HS-27A (cell line): ENCODE measurements around the gene HSD17B2.
"Not testable (repeated sequence)": the region's sequence is repeated elsewhere in the genome, so short reads cannot be mapped to it uniquely, and the experiment has no call there.

Source experiments
- DNase-seq: peaks from one replicate; pipeline ENCODE4 v3.0.0-alpha.2; 2012; ENCODE audit warnings: low read depth, missing footprints

The HSD17B2 gene, protein sequence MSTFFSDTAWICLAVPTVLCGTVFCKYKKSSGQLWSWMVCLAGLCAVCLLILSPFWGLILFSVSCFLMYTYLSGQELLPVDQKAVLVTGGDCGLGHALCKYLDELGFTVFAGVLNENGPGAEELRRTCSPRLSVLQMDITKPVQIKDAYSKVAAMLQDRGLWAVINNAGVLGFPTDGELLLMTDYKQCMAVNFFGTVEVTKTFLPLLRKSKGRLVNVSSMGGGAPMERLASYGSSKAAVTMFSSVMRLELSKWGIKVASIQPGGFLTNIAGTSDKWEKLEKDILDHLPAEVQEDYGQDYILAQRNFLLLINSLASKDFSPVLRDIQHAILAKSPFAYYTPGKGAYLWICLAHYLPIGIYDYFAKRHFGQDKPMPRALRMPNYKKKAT

DNA sequence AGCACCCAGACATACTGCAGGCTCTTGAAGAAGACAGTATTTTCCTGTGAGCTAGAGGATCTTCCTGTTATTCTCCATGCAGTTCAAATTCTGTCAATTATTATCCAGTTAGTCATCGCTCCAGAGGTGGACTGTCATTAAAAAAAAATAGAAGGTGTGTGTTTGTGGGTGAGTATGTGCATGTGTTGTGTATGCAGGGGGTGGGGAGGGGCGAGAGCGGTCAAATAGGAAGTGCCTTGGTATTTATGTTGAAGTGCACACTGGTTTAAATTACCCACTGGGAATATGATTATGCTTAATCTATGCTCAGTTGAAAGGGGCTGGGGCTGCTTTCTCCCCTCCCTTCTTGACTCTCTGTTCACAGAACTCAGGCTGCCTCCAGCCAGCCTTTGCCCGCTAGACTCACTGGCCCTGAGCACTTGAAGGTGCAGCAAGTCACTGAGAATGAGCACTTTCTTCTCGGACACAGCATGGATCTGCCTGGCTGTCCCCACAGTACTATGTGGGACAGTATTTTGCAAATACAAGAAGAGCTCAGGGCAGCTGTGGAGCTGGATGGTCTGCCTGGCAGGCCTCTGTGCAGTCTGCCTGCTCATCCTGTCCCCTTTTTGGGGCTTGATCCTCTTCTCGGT, at the start of gene HSD17B2:
Gene HSD17B2, plus strand, starts transcription at position 273 of the 632 bp plus-strand sequence. Its CDS starts 172 bp downstream, at position 445.
- DNase-seq = no peak

DNA sequence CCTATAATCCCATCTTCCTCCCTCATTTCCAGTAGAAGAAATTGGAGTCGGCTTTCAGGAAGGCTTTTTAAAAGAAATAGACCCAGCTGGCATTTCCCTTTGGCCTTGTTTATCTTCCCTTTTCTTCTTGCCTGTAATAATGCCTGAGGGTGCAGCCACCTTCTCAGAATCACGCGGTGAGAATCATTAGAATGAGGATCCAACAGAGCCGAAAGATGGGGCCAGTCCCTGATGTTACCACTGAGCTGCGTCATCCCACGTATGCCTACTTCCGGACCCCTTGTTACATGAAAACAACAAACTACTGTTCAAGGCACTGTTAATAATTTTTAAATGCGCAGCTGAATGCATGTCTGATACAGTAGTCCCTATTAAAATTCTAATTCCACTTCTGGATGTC, 47.9 kb upstream of the HSD17B2 start:
- no peak for DNase-seq

- no peak for DNase-seq
These were observed 47.3 kb upstream of the HSD17B2 start for GRCh38 chr16:81987706-81988105.

GRCh38 chr16:81992859-81993258, 42.2 kb upstream of the HSD17B2 start:
- no peak for DNase-seq

DNA sequence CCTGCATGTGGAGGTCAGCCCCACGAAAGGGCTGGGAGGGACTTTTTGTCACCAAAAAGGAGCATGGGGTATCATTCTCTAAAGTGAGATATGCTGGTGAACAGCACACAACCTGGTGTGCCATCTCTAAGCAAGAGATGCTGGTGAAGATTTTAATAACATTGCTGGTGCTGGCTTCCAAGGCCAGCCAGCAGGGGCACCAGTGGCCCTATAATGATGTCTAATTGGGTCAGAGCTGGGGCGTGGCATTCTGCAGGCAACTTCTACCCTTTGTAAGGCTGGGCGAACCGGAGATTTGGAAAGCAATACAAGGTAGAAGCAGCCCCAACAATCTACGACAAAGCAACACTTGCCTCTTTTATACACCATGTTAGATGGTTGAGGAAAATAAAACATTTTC, 40.6 kb upstream of the HSD17B2 start:
- DNase-seq = no peak

DNA sequence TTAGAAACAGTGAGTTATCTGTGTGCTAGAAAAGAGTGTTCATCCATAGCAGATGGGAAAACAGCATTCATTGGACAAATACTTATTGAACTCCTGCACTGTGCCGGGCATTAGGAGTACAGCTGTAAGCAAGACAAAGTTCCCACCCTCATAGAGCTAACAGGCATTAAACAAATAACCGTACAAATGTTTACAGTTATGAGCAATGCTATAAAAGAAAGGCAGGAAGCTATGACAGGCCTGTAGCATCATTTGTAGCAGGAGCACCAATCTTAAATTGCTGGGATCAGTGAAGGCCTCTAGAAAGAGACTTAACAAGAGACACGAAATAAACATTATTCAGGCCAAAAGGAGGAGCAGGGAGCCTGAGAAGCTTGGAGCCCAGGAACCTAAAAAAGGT, 39.4 kb upstream of the HSD17B2 start:
- DNase-seq = no peak

DNA sequence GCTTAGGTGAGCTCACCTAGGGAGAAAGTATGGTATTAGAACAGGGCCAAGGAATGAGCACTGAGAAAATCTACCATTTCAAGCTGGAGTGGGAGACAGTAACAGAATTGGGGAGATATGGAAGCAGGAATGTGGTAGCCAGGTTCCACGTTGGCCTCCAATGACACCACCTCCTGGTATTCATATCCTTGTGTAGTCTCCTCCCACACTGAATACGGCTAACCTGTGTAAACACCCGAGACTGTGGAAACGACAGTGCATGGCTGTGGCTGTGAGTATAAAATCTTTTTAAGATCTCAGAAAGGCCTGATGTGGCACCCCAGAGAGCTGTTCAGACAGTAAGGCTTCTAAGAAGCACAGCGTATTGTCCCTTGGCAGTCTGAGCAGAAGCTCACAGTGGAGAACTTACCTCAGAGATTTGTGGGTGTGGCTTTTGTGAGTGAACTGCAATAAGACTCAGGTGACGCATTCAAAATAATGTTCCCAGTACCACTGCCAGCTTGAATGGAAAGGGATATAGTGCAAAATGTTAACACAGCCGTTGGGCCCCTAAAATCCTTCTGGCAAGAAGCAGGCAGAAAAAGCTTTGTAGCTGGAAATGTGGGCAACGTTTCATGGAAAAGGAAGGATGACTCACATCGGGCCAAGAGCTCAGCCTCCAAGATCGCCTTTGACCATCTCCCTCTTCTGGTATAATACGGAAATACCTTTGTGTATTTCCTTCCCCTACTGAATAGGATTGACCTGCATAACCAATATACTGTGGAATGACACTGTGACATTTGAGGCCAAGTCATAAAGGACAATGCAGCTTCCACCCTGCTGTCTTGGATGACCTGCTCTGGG, 38.2 kb upstream of the HSD17B2 start:
- DNase-seq = peak; percentile 66

DNA sequence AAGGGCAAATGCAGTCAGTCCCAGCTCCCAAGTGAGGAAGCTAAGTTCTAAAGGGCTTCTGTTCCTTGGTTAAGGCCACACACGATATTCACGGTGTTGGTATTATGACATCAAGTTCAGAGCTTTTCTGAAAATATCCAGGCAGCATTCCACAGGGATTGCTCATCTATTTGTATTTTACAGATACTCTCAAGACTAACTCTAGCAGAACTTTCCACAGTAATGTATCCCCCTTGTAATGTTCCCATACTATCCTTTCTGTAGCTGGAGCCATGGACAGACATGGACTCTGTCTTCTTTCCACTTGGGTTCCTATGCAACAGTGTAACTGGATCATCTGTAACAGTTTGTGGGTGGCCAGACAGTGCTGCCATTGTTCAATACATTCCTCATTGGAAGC, 37.3 kb upstream of the HSD17B2 start:
- peak; percentile 85 for DNase-seq

DNA sequence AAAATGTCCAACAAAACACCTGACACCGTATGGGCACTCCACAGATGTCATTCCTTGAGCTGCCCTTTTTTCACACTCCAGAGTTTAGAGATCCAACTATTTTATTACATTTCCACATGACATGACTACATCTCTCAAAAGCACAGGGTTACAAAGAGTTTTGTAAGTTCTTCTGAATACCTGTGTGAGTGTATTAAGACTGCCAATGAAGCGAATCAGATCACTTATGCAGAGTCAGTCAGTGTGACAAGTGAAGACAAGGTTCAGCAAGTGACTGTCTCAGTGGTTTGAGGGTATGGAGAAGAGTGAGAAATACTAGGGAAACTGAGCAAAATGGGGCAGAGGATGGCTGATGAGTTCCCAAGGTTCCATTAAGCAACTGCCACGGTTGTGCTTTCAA, 32.2 kb upstream of the HSD17B2 start:
- DNase-seq = no peak

DNA sequence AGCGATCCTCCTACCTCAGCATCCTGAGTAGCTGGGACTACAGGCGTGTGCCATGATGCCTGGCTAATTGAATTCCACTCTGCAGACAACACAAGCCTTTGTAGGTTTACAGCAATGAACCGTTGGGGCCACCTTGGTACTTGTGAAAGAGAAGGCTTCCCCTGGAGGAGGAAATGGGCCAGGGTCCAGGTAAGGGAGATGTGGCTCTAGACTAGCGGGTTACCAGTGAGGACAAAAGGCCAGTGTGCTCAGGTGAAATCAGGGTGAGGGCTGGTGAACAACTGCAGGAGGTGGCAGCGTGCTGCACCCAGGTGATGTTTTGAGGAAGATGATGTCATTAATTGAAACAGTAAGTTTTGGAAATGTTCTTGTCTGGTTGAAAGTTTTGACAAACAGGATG, 30.5 kb upstream of the HSD17B2 start:
- no peak for DNase-seq

DNA sequence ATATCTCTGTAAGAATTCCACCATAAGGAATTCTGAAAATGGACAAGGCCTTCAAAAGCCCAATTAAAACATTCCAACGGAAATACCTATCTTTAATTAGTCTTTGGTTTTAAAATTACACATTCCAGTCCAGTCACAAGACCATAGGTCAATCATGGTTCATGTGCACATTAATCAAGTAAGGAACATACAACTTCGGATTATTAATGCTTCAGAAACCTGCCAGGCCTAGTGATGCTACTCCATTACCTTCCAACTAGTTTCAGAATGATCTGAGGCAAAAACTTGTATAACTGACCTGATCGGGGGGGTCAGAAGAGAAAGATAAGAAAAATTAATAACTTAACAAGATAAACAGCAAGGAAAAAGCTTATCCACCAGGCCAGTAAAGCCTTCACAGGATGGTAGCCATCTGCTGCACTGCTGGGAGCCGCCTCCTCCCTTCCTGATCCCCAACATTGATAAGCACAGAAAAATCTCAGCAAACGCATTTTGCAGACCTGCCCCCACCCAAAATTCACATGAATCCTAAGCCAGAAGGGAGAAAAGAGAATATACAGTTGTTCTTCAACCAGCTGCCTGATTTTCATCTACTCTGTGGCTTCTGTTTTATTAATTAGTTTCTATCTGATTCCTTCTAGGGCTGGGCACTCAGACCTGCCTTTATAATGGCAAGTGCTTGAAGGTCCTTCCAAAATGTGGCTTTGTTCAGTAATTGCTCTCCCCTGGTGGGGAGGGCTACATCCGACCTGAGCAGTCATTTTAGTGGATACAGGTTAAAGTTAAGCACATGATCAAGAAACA, 29.8 kb upstream of the HSD17B2 start:
- no peak for DNase-seq

DNA sequence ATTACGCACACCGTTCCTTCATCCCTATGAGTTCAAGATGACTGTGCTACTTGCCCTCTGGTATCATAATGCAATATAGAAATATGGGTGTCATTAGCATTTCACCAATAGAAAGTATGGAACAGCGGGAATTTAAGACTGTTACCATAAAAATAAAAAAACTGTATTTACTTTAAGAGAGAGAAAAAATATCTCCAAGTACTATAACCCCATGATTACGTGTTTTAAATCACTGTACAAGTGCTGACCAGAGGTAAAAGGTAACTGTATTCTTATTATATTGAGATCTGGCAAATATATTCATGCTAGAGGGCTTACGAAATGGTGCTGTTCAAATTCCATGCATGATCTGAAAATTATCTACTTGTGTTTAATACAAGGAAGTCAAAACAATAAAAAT, 29.0 kb upstream of the HSD17B2 start:
- DNase-seq = no peak

DNA sequence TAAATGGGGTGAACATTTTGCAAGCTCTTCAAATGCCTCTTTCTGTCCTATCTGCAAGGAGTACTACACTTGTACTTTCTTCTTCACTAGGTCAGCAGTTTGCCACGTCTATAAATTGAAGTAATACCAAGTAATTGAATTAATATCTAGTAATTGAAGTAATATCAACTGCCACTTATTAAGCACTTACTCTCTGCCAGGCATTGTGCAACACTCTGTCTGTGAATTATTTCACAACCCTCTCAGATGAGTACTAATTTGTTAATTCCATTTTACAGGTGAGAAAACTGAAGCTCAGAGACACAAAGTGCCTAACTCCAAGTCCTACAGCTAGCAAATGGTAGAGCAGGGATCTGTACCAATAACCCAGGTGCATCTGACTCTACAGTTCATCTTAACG, 27.9 kb upstream of the HSD17B2 start:
- no peak for DNase-seq

- DNase-seq = no peak
These were observed 26.0 kb upstream of the HSD17B2 start for GRCh38 chr16:82008957-82009592.

- not testable (repeated sequence) for DNase-seq
These were observed 25.3 kb upstream of the HSD17B2 start for GRCh38 chr16:82009789-82010188.

- DNase-seq = no peak
These were observed 24.4 kb upstream of the HSD17B2 start for GRCh38 chr16:82010649-82011048.

DNA sequence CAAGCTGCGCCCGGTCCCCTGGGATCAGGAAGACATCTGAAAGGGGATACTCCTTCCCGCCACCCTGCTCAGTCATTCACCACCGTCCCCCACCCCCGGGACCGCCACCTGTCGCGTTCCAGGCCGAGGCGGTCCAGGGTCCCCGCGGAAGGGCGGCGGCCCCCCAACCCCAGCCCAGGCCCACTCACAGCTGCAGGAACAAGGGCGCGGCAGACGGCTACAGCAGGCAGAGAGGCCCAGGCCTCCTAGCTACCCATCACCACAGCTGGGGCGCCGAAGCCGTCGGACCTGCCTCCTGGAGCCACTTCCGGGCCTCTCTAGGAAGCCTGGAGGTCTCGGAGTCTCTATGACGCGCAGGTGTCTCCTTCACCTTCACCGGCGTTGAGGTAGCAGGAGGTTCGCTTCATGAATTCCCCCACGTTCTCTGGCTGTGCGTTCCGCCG, 23.8 kb upstream of the HSD17B2 start, which contains the start of gene SDR42E1:
Gene SDR42E1, minus strand, starts transcription at position 272 of the 443 bp plus-strand sequence. CDS start 10,612 bp downstream, outside the sequence.
- no peak for DNase-seq

- DNase-seq = no peak
These were observed 21.9 kb upstream of the HSD17B2 start for GRCh38 chr16:82013139-82013538.

GRCh38 chr16:82016263-82016662, 18.8 kb upstream of the HSD17B2 start:
- DNase-seq = no peak

DNA sequence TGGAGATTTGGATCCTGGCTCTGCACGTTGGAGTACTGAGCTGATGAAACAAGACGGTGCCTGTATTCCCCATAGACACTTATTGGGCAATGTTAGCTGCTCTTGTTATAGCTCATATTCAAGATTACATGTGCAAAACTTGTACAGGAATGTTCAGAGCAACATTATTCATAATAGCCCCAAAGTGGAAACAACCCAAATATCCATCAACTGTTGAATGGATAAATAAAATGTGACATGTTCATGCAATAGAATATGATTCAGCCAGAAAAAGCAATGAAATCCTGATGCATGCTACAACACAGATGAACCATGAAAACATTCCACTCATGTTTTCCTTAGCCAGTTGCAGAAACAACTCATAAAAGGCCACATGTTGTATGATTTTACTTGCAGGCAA, 18.1 kb upstream of the HSD17B2 start:
- DNase-seq = no peak

- no peak for DNase-seq
These were observed 17.0 kb upstream of the HSD17B2 start for GRCh38 chr16:82017911-82018568.
